ENCODE data around the gene ELF4. TPM values are rescaled to one million over a fixed set of nuclear protein-coding genes. Genes with fewer than 3 reads are reported as not detected.

ELF4 gene
- total and polyA plus RNA-seq, 2 experiments from 2014 or later = 0.50 to 1.8 TPM

DNA sequence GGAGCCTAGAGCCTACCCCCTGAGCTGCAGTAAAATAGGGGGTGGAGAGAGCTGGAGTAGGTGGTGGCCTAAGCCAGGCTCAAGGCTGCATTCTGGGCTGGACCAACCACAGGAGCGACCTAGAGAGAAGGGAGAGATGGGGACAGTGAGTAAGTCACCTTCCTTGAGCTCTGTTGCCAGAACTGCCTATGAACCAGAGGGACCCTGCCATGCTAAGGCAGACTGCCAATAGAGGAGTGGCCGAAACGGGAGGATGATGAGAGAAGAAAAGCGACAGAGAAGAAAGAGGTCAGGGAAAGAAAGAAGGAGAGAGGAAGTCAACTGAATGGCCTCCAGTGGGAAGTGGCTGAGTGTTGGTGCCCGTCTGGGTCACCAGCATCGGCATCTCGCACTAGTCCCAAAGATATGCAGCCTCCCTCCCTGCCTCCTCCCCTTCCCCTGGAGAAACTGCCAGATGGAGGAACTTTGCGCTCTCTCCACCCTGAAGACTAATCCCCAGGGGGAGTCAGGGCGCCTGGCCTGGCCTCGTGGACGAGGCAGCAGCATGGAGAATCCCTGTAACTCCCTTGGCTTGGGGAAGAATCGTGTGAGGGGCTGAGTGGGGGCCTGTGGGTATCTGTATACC, 28.8 kb downstream of the ELF4 start (continued):
- no peak for TF ChIP-seq CREB1 (CRISPR knock-in tag; IDR thresholded peaks at IDR 0.05; ENCODE audit: low read depth)
- TF ChIP-seq ZNF331 (CRISPR knock-in tag; IDR thresholded peaks at IDR 0.05; ENCODE audit: low read depth) = no peak
- no peak for TF ChIP-seq POLR2AphosphoS5 (IDR thresholded peaks at IDR 0.05; ENCODE audit: low read depth)
- no peak for TF ChIP-seq ETS1 (IDR thresholded peaks at IDR 0.05)
- TF ChIP-seq EZH2phosphoT487 (IDR thresholded peaks at IDR 0.05; ENCODE audit: unreplicated experiment) = no peak

DNA sequence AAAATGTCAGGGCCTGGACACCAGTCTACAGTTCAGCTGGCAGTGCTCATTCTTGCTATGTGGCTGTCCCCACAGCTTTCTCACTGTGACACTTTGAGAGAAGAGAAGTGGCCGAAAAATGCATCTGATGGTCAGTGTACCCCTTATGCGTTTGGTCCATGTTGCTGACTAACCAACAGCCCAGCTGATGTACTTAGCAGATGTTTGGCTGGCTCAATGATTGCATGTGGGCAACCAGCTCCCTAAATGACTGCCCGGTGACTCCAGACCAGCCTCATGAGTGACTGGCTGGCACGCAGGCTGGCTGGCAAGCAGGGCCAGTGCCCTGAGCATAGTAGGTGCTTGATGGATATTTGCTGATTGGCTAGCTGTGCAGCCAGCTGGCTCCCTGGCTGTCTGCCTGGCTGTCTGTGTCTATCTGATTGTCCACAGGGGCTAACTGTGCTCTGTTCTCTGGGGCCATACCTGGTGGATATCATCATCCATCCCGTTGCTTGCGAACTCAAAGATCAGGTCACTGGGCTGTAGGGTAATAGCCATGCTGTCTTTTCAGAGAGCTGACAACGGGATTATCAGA, 29.4 kb downstream of the ELF4 start:
- Histone ChIP-seq H3F3A (replicated peaks; ENCODE audit: low read depth) (no peaks in the 10 kb centered on the region), H3K9me2 (ENCODE audit: insufficient read depth) (no peaks in the 10 kb centered on the region), H3K27ac (ENCODE audit: low read depth) (no peak overlapping the region), H3K27me3 (ENCODE audit: insufficient read depth) (no peaks in the 10 kb centered on the region), H4K20me1 (replicated peaks; ENCODE audit: insufficient read depth) (no peaks in the 10 kb centered on the region), H3K79me2 (replicated peaks; ENCODE audit: insufficient read depth) (no peaks in the 10 kb centered on the region), H2AFZ (no peak overlapping the region), H3K4me1 (ENCODE audit: insufficient read depth) (peaks cover 3% of the 10 kb centered on the region; the same call in 1 of the 2 replicates), H3K4me2 (no peak overlapping the region), H3K36me3 (ENCODE audit: insufficient read depth) (no peaks in the 10 kb centered on the region), H3K4me3 (no peak overlapping the region)
- H3K36me3 Mint-ChIP-seq (ENCODE audit: low read depth) = no peaks in the 10 kb centered on the region
- H3K27ac Mint-ChIP-seq = no peak overlapping the region
- ATAC-seq (no peak), DNase-seq (ENCODE audit: low spot score) (no peak)
- no peak overlapping the region for H3K4me3 Mint-ChIP-seq
- peaks cover 24% of the 10 kb centered on the region for H3K4me1 Mint-ChIP-seq
- H3K27me3 Mint-ChIP-seq (ENCODE audit: insufficient read depth, low read depth, poor library complexity) = peaks cover 8% of the 10 kb centered on the region
- H3K9me3 Mint-ChIP-seq = no peaks in the 10 kb centered on the region
- no peak for TF ChIP-seq NANOG (IDR thresholded peaks at IDR 0.05; ENCODE audit: borderline replicate concordance)
- no peak for TF ChIP-seq ZNF114 (CRISPR knock-in tag; IDR thresholded peaks at IDR 0.05)
- TF ChIP-seq ZNF331 (CRISPR knock-in tag; IDR thresholded peaks at IDR 0.05; ENCODE audit: low read depth) = no peak
- TF ChIP-seq POLR2AphosphoS5 (IDR thresholded peaks at IDR 0.05; ENCODE audit: low read depth) = no peak
- no peak for TF ChIP-seq ETS1 (IDR thresholded peaks at IDR 0.05)
- no peak for TF ChIP-seq STAT1 (IDR thresholded peaks at IDR 0.05; ENCODE audit: unreplicated experiment)

DNA sequence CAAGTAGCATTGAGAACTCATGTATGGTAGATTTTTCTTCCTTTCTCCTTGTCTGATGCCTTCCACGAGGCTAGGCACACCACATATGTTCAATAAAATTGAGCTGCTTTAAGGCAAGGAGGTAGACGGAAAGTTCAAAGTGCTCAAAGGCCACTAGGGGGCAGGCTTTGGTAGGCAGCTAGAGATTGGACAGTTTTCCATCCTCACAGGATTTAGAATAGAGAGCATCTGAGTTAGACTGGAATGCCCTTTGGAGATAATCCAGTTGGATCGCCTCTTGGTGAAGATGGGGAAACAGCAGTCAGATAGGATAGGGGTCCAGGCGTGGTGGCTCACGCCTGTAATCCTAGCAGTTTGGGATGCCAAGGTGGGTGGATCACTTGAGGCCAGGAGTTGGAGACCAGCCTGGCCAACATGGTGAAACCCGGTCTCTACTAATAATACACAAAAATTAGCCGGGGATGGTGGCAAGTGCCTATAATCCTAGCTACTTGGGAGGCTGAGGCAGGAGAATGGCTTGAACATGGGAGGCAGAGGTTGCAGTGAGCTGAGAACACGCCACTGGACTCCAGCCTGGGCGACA, 30.4 kb downstream of the ELF4 start:
- Histone ChIP-seq H3K36me3 (ENCODE audit: insufficient read depth) (no peaks in the 10 kb centered on the region), H3K4me3 (no peak overlapping the region), H3K27ac (ENCODE audit: low read depth) (no peak overlapping the region), H3K79me2 (replicated peaks; ENCODE audit: insufficient read depth) (no peaks in the 10 kb centered on the region), H2AFZ (no peak overlapping the region), H3K9me2 (ENCODE audit: insufficient read depth) (no peaks in the 10 kb centered on the region), H3K27me3 (ENCODE audit: insufficient read depth) (no peaks in the 10 kb centered on the region), H3K4me2 (no peak overlapping the region), H4K20me1 (replicated peaks; ENCODE audit: insufficient read depth) (no peaks in the 10 kb centered on the region), H3F3A (replicated peaks; ENCODE audit: low read depth) (no peaks in the 10 kb centered on the region), H3K4me1 (ENCODE audit: insufficient read depth) (peaks cover 3% of the 10 kb centered on the region; the same call in 1 of the 2 replicates)
- H3K36me3 Mint-ChIP-seq (ENCODE audit: low read depth) = no peaks in the 10 kb centered on the region
- DNase-seq (ENCODE audit: low spot score) (peak; percentile 74), ATAC-seq (peak; percentile 52)
- peaks cover 8% of the 10 kb centered on the region for H3K27me3 Mint-ChIP-seq (ENCODE audit: insufficient read depth, low read depth, poor library complexity)
- no peaks in the 10 kb centered on the region for H3K9me3 Mint-ChIP-seq
- no peak overlapping the region for H3K27ac Mint-ChIP-seq
- H3K4me1 Mint-ChIP-seq = peaks cover 20% of the 10 kb centered on the region
- no peak overlapping the region for H3K4me3 Mint-ChIP-seq
- peak; percentile 68 to 85 for TF ChIP-seq CTCF (conservative IDR thresholded peaks at IDR 0.05; ENCODE audit: low read depth in 2 of 2)
